SH-SY5Y (cell line): ENCODE data around the gene XYLT1.

Source experiments
- GATA2 ChIP-seq: IDR thresholded peaks from 2 replicates; pipeline ENCODE4 v1.6.1; 2011; ENCODE audit warnings: mild to moderate bottlenecking, low read depth, low read length
- GATA3 ChIP-seq: IDR thresholded peaks from 2 replicates; pipeline ENCODE4 v1.6.1; 2011; ENCODE audit warnings: low read depth, mild to moderate bottlenecking, low read length, moderate library complexity

- TF ChIP-seq GATA2: no peak
- TF ChIP-seq GATA3: no peak
Observed at GRCh38 chr16:17350207-17350606, 120.6 kb downstream of the XYLT1 start.
